ENCODE data around the gene ZNF80. TPM values are rescaled to one million over a fixed set of nuclear protein-coding genes. Genes with fewer than 3 reads are reported as not detected.

The ZNF80 gene
- total RNA-seq, 6 experiments from 2014 or later, result not detected

DNA sequence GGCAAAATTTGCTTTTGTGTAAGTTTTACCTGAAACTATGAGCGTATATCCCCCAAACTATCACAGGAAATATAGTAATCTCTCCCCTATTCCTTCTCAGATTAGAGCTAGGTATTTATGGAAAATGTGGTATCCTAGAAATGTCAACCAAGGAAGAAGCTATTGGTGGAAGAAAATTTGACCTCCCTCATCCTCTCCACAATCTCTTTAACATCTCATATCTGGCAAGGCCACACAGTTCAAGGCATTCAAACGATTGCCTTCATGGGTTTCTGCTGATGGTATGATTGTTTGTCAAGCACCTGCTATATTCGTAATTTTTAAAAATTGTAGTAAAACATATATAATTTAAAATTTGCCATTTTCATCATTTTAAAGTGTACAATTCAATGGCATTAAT lies 31.0 kb downstream of the ZNF80 start:
- ATAC-seq, result no peak
- no peaks in the 10 kb centered on the region for H3K36me3 ChIP-seq
- H3K9me3 ChIP-seq, result no peaks in the 10 kb centered on the region
- no peak for DNase-seq
- H3K4me3 ChIP-seq, result no peak overlapping the region
- no peaks in the 10 kb centered on the region for H3K27me3 ChIP-seq
- WGBS (ENCODE audit: insufficient coverage, low coverage, low lambda C conversion rate, missing lambda C conversion rate), result 57% methylated on average over 3 of the region's 3 CpGs
- intact Hi-C loops (cut with DNase I), result no loop called here
- no peaks in the 10 kb centered on the region for H3K4me1 ChIP-seq
- no peak overlapping the region for H3K27ac ChIP-seq
- TF ChIP-seq POLR2A (IDR thresholded peaks at IDR 0.05) (no peak), CTCF (IDR thresholded peaks at IDR 0.05) (no peak)

- Histone ChIP-seq H3K4me3 (no peak overlapping the region), H3K27me3 (no peaks in the 10 kb centered on the region), H3K36me3 (no peaks in the 10 kb centered on the region), H3K9me3 (no peaks in the 10 kb centered on the region), H3K4me1 (no peaks in the 10 kb centered on the region), H3K27ac (no peak overlapping the region)
- TF ChIP-seq POLR2A (IDR thresholded peaks at IDR 0.05), result no peak
- no peak for TF ChIP-seq CTCF (IDR thresholded peaks at IDR 0.05)
- no peak for ATAC-seq
- DNase-seq, result no peak
- WGBS (ENCODE audit: insufficient coverage, low coverage, low lambda C conversion rate, missing lambda C conversion rate), result 48% methylated on average over 2 of the region's 2 CpGs
- intact Hi-C loops (cut with DNase I), result no loop called here
These were observed 31.8 kb downstream of the ZNF80 start for GRCh38 chr3:114205541-114205940.

DNA sequence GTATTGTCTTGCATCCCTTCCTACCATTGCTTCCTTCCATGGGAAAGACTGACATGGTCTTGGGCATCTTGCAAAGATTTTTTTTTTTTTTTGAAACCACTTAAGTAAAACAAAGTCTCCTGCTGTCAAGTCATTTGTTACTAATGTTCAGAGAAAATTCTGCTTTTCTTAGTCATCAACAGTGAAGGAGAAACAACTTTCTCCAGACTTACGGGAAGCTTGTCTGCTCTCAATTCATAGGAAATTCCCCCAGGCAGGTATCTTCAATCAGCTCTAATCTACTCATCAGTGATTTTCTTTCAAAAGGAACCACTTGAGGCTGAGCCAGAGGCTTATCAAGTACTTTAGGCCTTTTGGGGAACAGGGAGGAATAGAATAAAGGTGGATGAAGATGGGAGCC lies 42.6 kb downstream of the ZNF80 start:
- TF ChIP-seq CTCF (IDR thresholded peaks at IDR 0.05) (no peak), POLR2A (IDR thresholded peaks at IDR 0.05) (no peak)
- no peak for DNase-seq
- intact Hi-C loops (cut with DNase I), result no loop called here
- H3K4me1 ChIP-seq, result no peaks in the 10 kb centered on the region
- 100% methylated on average over 1 of the region's 1 CpG for WGBS (ENCODE audit: insufficient coverage, low coverage, low lambda C conversion rate, missing lambda C conversion rate)
- no peaks in the 10 kb centered on the region for H3K36me3 ChIP-seq
- H3K9me3 ChIP-seq, result no peaks in the 10 kb centered on the region
- no peak overlapping the region for H3K4me3 ChIP-seq
- no peak for ATAC-seq
- H3K27ac ChIP-seq, result no peak overlapping the region
- no peaks in the 10 kb centered on the region for H3K27me3 ChIP-seq

DNA sequence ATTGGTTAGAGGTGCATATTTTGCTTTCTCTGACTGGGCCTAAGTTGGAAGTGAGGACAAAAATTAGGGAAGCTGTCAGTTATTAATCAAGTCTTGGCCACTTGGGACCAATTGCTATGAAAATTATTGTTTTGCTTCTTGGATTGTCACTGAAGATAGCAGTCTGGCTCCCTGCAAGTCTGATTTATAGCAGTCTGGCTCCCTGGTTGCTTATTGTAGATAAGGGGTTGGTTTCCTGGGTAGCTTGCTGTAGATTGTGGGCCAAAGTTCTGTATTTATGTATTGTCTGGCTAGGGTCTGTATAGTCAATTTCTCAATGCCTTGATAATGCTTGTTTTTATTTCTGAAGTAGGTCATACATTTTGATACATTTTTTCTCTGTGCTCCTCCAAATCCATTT lies 45.2 kb downstream of the ZNF80 start:
- DNase-seq (no peak), ATAC-seq (no peak)
- Histone ChIP-seq H3K4me1 (no peaks in the 10 kb centered on the region), H3K27ac (no peak overlapping the region), H3K9me3 (no peaks in the 10 kb centered on the region), H3K27me3 (no peaks in the 10 kb centered on the region), H3K36me3 (no peaks in the 10 kb centered on the region), H3K4me3 (no peak overlapping the region)
- no peak for TF ChIP-seq CTCF (IDR thresholded peaks at IDR 0.05)
- TF ChIP-seq POLR2A (IDR thresholded peaks at IDR 0.05), result no peak
- intact Hi-C loops (cut with DNase I), result no loop called here

GRCh38 chr3:114186501-114186900 lies 50.9 kb downstream of the ZNF80 start:
- TF ChIP-seq CTCF (IDR thresholded peaks at IDR 0.05) (no peak), POLR2A (IDR thresholded peaks at IDR 0.05) (no peak)

More at GRCh38 chr3:114186501-114186900, 50.9 kb downstream of the ZNF80 start:
- no peaks in the 10 kb centered on the region for H3K9me3 ChIP-seq
- no peaks in the 10 kb centered on the region for H3K27me3 ChIP-seq
- H3K4me1 ChIP-seq, result no peaks in the 10 kb centered on the region
- H3K4me3 ChIP-seq, result no peak overlapping the region
- DNase-seq, result no peak
- intact Hi-C loops (cut with DNase I), result no loop called here
- H3K27ac ChIP-seq, result no peak overlapping the region
- ATAC-seq, result no peak
- no peaks in the 10 kb centered on the region for H3K36me3 ChIP-seq

Measured in right lobe of liver (tissue), 6 donors.